Measurements from ENCODE around the gene CCDC12. TPM values are rescaled to one million over a fixed set of nuclear protein-coding genes. Genes with fewer than 3 reads are reported as not detected.

CCDC12 gene
- total RNA-seq, result 10 to 100 TPM; 58.6 to 60.0 TPM

- peaks cover 51% of the 10 kb centered on the region for H3K4me1 Mint-ChIP-seq
- peak within 1 kb of the TSS; percentile 98 for H3K4me3 Mint-ChIP-seq
- ATAC-seq (ENCODE audit: low read depth), result peak; percentile 81
- H3K9me3 Mint-ChIP-seq, result no peaks in the 10 kb centered on the region
- peaks cover 25% of the 10 kb centered on the region for H3K36me3 Mint-ChIP-seq
- H3K27me3 Mint-ChIP-seq, result no peaks in the 10 kb centered on the region
- peak within 1 kb of the TSS; percentile 97 for H3K27ac Mint-ChIP-seq
- DNase-seq, result peak; percentile 89
- POLR2A ChIA-PET, result interaction anchor here (0.6 to 4.5 kb wide), 11 partner anchors 11 to 776 kb away, joined by 3 to 33 read pairs (median 3); partner anchors contain the start of genes CCR5AS and CCRL2
These were observed at the start of gene CCDC12 for GRCh38 chr3:46976326-46977190. Gene CCDC12, minus strand, starts transcription at chr3:46976745. Its CDS starts 13 bp downstream, at chr3:46976732.

DNA sequence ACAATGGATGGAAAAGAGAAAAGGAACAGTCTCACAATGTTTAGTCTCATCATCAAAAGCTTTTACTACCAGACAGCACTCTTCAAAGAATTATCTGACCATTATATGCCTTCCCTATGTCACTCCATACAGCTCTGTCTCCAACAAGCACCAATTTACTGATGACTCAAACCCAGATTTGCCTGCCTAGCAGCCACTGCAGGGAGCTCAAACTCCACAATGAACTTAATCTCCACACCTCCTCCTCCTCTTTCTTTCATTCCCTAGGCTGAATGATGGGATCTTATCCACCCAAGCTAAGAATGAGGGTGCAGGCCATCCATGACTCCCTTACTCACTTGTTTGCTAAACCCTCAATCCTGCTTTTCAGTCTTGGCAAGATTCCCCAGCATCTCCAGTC, 48.4 kb upstream of the CCDC12 start:
- peaks cover 16% of the 10 kb centered on the region for H3K4me1 Mint-ChIP-seq
- peaks cover 19% of the 10 kb centered on the region for H3K36me3 Mint-ChIP-seq
- POLR2A ChIA-PET, result interaction anchor here (0.9 kb wide), 1 partner anchor 38 kb away, joined by 3 read pairs; no protein-coding TSS in a partner anchor
- H3K4me3 Mint-ChIP-seq, result no peak overlapping the region
- no peak overlapping the region for H3K27ac Mint-ChIP-seq
- no peaks in the 10 kb centered on the region for H3K27me3 Mint-ChIP-seq
- H3K9me3 Mint-ChIP-seq, result no peaks in the 10 kb centered on the region
- DNase-seq (no peak), ATAC-seq (ENCODE audit: low read depth) (no peak)

GRCh38 chr3:47022641-47023071, 46.1 kb upstream of the CCDC12 start:
- Mint-ChIP-seq H3K27me3 (no peaks in the 10 kb centered on the region), H3K4me3 (no peak overlapping the region), H3K9me3 (no peaks in the 10 kb centered on the region), H3K27ac (no peak overlapping the region), H3K36me3 (peaks cover 18% of the 10 kb centered on the region), H3K4me1 (peaks cover 37% of the 10 kb centered on the region)
- POLR2A ChIA-PET, result no interaction called here
- DNase-seq, result no peak
- no peak for ATAC-seq (ENCODE audit: low read depth)

DNA sequence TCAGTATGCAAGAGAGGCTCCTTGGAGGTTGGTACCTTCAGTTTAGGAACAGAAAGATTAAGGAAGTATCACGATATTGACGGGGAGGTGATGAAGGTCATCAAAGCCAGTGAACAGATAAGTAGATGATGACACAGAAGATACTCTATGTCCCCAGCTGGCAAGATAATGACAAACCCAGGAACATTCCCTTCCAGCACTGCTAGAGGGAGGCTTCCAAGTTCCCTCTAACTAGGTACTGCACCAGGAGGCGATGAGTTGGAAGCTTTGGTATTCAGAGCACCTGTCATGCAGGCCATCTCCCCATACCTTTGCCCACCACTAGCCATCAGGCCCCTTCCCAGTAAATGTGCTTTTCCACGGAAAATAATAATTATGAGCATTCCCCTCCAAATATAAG, 43.8 kb upstream of the CCDC12 start:
- DNase-seq (no peak), ATAC-seq (ENCODE audit: low read depth) (no peak)
- no peaks in the 10 kb centered on the region for H3K27me3 Mint-ChIP-seq
- H3K36me3 Mint-ChIP-seq, result peaks cover 11% of the 10 kb centered on the region
- POLR2A ChIA-PET, result interaction anchor here (0.8 kb wide), 1 partner anchor 10 kb away, joined by 3 read pairs; no protein-coding TSS in a partner anchor
- H3K4me1 Mint-ChIP-seq, result peaks cover 50% of the 10 kb centered on the region
- H3K9me3 Mint-ChIP-seq, result no peaks in the 10 kb centered on the region
- H3K4me3 Mint-ChIP-seq, result no peak overlapping the region
- peak overlapping the region; percentile 68 for H3K27ac Mint-ChIP-seq

- Mint-ChIP-seq H3K27me3 (no peaks in the 10 kb centered on the region), H3K36me3 (peaks cover 14% of the 10 kb centered on the region), H3K4me3 (peak overlapping the region; percentile 7), H3K27ac (peak overlapping the region; percentile 68), H3K4me1 (peaks cover 48% of the 10 kb centered on the region), H3K9me3 (no peaks in the 10 kb centered on the region)
- no peak for DNase-seq
- POLR2A ChIA-PET, result no interaction called here
- peak; percentile 57 for ATAC-seq (ENCODE audit: low read depth)
These were observed 42.7 kb upstream of the CCDC12 start for GRCh38 chr3:47019201-47019600.

GRCh38 chr3:47018269-47018611, 41.7 kb upstream of the CCDC12 start:
- Mint-ChIP-seq H3K27me3 (no peaks in the 10 kb centered on the region), H3K4me3 (no peak overlapping the region), H3K4me1 (peaks cover 48% of the 10 kb centered on the region), H3K27ac (peak overlapping the region; percentile 84), H3K9me3 (no peaks in the 10 kb centered on the region), H3K36me3 (peaks cover 14% of the 10 kb centered on the region)
- ATAC-seq (ENCODE audit: low read depth) (no peak), DNase-seq (no peak)
- POLR2A ChIA-PET, result interaction anchor here (0.6 kb wide), 1 partner anchor 9 kb away, joined by 3 read pairs; no protein-coding TSS in a partner anchor

DNA sequence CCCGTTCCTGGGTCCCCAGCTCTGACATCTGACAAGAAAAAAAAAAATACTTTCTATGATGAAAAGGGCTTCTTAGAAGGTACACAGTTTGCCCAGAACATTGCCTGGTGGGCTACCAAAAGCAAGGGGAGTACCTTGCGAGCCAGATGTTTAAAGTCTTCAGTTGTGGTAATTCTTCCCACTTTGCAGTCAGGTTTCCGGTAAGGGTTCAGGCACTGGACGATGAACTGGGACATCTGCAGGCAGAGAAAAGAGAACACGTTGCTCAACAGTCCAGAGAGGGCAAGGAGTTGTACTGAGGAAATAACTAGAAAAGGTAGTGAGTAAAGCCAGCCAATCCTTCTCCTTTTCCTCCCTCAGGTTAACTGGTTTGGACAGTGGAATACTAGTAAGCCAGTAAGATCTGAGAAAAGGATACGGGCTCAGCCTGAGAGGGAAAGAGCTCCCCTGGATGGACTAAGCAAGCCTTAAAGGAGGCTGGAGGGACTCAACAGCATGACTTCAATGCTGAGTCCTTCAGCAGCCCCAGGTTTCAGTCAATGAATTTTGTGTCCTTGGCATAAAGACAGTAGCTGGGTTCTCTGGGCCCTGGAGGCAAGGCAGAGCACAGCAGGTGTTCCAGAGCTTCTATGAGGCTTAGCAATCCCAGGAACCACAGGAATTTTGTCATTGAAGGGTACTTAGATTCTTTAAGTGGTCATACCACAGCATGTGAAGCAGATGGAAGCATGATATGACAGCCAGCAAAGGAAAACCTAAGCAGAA, 41.1 kb upstream of the CCDC12 start:
- Mint-ChIP-seq H3K4me3 (peak overlapping the region; percentile 65), H3K27me3 (no peaks in the 10 kb centered on the region), H3K4me1 (peaks cover 53% of the 10 kb centered on the region), H3K9me3 (no peaks in the 10 kb centered on the region), H3K36me3 (peaks cover 14% of the 10 kb centered on the region), H3K27ac (peak overlapping the region; percentile 84)
- POLR2A ChIA-PET, result interaction anchor here (1.1 to 1.9 kb wide), 4 partner anchors 24 to 147 kb away, joined by 3 to 7 read pairs (median 4); partner anchors contain the start of gene NBEAL2
- ATAC-seq (ENCODE audit: low read depth) (no peak), DNase-seq (no peak)

DNA sequence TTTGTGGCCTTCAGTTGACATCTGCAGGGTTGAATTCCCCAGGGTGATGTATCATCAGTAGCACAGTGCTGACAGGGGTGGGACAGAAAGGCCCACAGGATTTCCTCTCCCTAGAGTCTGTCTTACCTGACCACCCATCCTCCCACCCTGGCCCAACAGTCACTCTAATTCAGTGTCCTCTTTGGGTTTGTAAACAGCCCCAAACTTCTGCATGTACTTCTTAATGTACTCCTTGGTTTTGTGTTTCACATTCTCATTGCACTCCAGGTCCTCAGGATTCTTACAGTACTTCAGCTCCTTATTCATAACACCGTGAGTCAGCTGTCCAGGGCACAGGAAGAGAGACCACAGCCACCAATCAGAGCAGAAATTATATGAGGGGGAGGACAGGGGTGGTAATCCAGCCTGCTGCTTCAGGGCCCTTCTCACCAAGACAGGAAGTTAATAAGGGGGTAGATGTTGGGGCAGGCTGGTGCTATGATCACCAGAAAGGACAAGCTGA, 40.4 kb upstream of the CCDC12 start:
- POLR2A ChIA-PET, result interaction anchor here (1.1 to 1.9 kb wide), 4 partner anchors 24 to 148 kb away, joined by 3 to 7 read pairs (median 4); partner anchors contain the start of gene NBEAL2
- H3K9me3 Mint-ChIP-seq, result no peaks in the 10 kb centered on the region
- peaks cover 14% of the 10 kb centered on the region for H3K36me3 Mint-ChIP-seq
- peak overlapping the region; percentile 65 for H3K4me3 Mint-ChIP-seq
- H3K27ac Mint-ChIP-seq, result peak overlapping the region; percentile 84
- H3K4me1 Mint-ChIP-seq, result peaks cover 57% of the 10 kb centered on the region
- ATAC-seq (ENCODE audit: low read depth) (peak; percentile 80), DNase-seq (peak; percentile 42)
- no peaks in the 10 kb centered on the region for H3K27me3 Mint-ChIP-seq

- peaks cover 14% of the 10 kb centered on the region for H3K36me3 Mint-ChIP-seq
- H3K4me3 Mint-ChIP-seq, result peak overlapping the region; percentile 65
- DNase-seq (no peak), ATAC-seq (ENCODE audit: low read depth) (no peak)
- H3K9me3 Mint-ChIP-seq, result no peaks in the 10 kb centered on the region
- no peaks in the 10 kb centered on the region for H3K27me3 Mint-ChIP-seq
- H3K4me1 Mint-ChIP-seq, result peaks cover 57% of the 10 kb centered on the region
- H3K27ac Mint-ChIP-seq, result peak overlapping the region; percentile 84
- POLR2A ChIA-PET, result interaction anchor here (1.1 to 1.9 kb wide), 4 partner anchors 25 to 148 kb away, joined by 3 to 7 read pairs (median 4); partner anchors contain the start of gene NBEAL2
These were observed 39.8 kb upstream of the CCDC12 start for GRCh38 chr3:47016086-47016933.

DNA sequence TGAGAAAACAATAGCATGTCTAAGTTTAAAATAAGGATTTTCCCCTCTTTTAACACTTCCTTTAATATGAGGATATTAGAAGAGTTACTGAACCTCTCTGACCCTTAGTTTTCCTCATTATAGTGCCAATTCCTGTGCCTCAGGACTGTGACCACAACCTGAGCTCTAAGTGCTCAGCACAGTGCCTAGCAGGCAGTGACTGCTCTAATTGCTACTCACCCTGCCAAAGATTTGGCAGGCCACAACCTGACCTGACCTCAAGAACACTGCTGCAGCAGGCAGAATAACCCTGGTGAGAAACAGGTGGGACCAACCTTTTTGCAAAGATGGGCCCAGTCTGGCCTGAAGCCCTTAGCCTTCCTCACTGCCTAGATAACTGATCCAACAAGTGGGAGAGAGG, 38.6 kb upstream of the CCDC12 start:
- H3K27ac Mint-ChIP-seq, result peak overlapping the region; percentile 60
- DNase-seq (no peak), ATAC-seq (ENCODE audit: low read depth) (no peak)
- peaks cover 56% of the 10 kb centered on the region for H3K4me1 Mint-ChIP-seq
- H3K4me3 Mint-ChIP-seq, result no peak overlapping the region
- H3K9me3 Mint-ChIP-seq, result no peaks in the 10 kb centered on the region
- no peaks in the 10 kb centered on the region for H3K27me3 Mint-ChIP-seq
- POLR2A ChIA-PET, result no interaction called here
- peaks cover 11% of the 10 kb centered on the region for H3K36me3 Mint-ChIP-seq

- Mint-ChIP-seq H3K27me3 (no peaks in the 10 kb centered on the region), H3K4me1 (peaks cover 48% of the 10 kb centered on the region), H3K36me3 (peaks cover 8% of the 10 kb centered on the region), H3K9me3 (no peaks in the 10 kb centered on the region), H3K4me3 (no peak overlapping the region), H3K27ac (peak overlapping the region; percentile 23)
- ATAC-seq (ENCODE audit: low read depth) (no peak), DNase-seq (no peak)
- POLR2A ChIA-PET, result no interaction called here
These were observed 37.5 kb upstream of the CCDC12 start for GRCh38 chr3:47014036-47014435.

- peaks cover 44% of the 10 kb centered on the region for H3K4me1 Mint-ChIP-seq
- H3K36me3 Mint-ChIP-seq, result peaks cover 4% of the 10 kb centered on the region
- H3K27me3 Mint-ChIP-seq, result no peaks in the 10 kb centered on the region
- DNase-seq (no peak), ATAC-seq (ENCODE audit: low read depth) (no peak)
- no peaks in the 10 kb centered on the region for H3K9me3 Mint-ChIP-seq
- H3K27ac Mint-ChIP-seq, result no peak overlapping the region
- POLR2A ChIA-PET, result no interaction called here
- no peak overlapping the region for H3K4me3 Mint-ChIP-seq
These were observed 36.7 kb upstream of the CCDC12 start for GRCh38 chr3:47013231-47013630.

All from activated naive CD8-positive, alpha-beta T cell treated with anti-CD3 and anti-CD28 coated beads, Interleukin-2, amount 10 ng/mL, durations not matched to agents 7 days and 5 days (primary cell).